ENCODE results near the gene CNDP2.
"Not testable (repeated sequence)": the region's sequence is repeated elsewhere in the genome, so short reads cannot be mapped to it uniquely, and the experiment has no call there.

The CNDP2 gene

GRCh38 chr18:74519320-74520095 is 23.3 kb downstream of the CNDP2 start:
- no peak for DNase-seq

GRCh38 chr18:74520096-74520833 is 24.1 kb downstream of the CNDP2 start:
- no peak for DNase-seq

- DNase-seq, result no peak
These were observed 25.0 kb downstream of the CNDP2 start for GRCh38 chr18:74521068-74521725.

- no peak for DNase-seq
These were observed 26.7 kb downstream of the CNDP2 start for GRCh38 chr18:74522635-74523548.

GRCh38 chr18:74524097-74524496 is 27.9 kb downstream of the CNDP2 start:
- no peak for DNase-seq

GRCh38 chr18:74524915-74525314 is 28.8 kb downstream of the CNDP2 start:
- DNase-seq, result not testable (repeated sequence)

- DNase-seq, result no peak
These were observed 29.6 kb downstream of the CNDP2 start for GRCh38 chr18:74525741-74526140.

- DNase-seq, result no peak
These were observed 30.3 kb downstream of the CNDP2 start for GRCh38 chr18:74526488-74526887.

- DNase-seq, result no peak
These were observed 32.3 kb downstream of the CNDP2 start for GRCh38 chr18:74528478-74528877.

- DNase-seq, result no peak
These were observed 32.8 kb downstream of the CNDP2 start for GRCh38 chr18:74528913-74529312.

GRCh38 chr18:74529378-74529777 is 33.2 kb downstream of the CNDP2 start:
- no peak for DNase-seq

GRCh38 chr18:74529811-74530583 is 33.8 kb downstream of the CNDP2 start:
- no peak for DNase-seq

GRCh38 chr18:74530584-74530862 is 34.4 kb downstream of the CNDP2 start:
- DNase-seq, result no peak

- DNase-seq, result no peak
These were observed 34.9 kb downstream of the CNDP2 start for GRCh38 chr18:74531043-74531442.

GRCh38 chr18:74532511-74533025 is 36.4 kb downstream of the CNDP2 start:
- no peak for DNase-seq

GRCh38 chr18:74533666-74534065 is 37.5 kb downstream of the CNDP2 start:
- no peak for DNase-seq

- DNase-seq, result no peak
These were observed 38.2 kb downstream of the CNDP2 start, which contains the start of gene CNDP1 for GRCh38 chr18:74534150-74534969. TSS of gene CNDP1 (plus strand) at chr18:74534500. CDS start at chr18:74534668, 168 bp downstream.

GRCh38 chr18:74534981-74535649 is 39.0 kb downstream of the CNDP2 start:
- no peak for DNase-seq

- DNase-seq, result no peak
These were observed 43.1 kb downstream of the CNDP2 start for GRCh38 chr18:74539289-74539688.

Data from NCI-H1930 (cell line).